Measurements from ENCODE around the gene CRLF1.
A peak's percentile ranks its signal among the peaks of the same experiment; 100 is the strongest.

Gene CRLF1

DNA sequence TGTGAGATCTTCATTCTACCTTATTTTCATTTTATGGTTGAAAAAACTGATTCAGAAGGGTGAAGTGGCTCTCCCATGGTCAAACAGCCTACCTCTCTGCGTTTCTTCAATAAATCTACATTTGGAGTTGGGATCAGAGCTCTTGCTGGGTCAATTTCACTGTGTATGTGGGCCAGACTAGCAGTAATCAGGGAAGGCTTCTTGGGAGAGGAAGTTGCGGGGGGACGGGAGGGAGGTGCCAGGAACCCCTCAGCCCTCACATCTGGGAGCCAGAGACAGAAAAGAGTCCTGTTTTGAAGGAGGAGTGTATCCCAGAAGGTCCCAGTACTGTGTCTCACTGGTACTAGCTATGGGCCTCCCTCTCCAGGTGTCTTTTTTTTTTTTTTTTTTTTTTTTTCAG, 48.0 kb downstream of the CRLF1 start:
- no peak for DNase-seq (ENCODE audit: low read depth in 2 of 3, low spot score in 1 of 3)

DNA sequence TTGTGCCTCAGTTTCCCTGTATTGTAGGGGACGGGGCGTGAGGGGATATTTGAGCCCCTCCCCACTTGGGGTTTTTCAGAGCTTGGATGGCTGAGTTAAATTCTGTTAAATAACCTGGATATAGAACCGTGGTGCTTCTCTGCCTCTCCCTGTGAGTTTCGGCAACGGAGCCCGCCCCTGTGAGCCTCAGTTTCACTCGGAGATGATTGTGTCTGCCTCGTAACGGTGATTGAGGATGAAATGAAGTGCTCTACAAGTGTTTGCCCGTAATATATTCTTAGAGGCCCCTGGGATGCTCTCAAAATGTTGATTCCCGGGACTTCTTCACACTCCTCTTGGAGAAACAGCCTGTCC, 48.4 kb downstream of the CRLF1 start:
- no peak for DNase-seq (ENCODE audit: low read depth in 2 of 3, low spot score in 1 of 3)

DNA sequence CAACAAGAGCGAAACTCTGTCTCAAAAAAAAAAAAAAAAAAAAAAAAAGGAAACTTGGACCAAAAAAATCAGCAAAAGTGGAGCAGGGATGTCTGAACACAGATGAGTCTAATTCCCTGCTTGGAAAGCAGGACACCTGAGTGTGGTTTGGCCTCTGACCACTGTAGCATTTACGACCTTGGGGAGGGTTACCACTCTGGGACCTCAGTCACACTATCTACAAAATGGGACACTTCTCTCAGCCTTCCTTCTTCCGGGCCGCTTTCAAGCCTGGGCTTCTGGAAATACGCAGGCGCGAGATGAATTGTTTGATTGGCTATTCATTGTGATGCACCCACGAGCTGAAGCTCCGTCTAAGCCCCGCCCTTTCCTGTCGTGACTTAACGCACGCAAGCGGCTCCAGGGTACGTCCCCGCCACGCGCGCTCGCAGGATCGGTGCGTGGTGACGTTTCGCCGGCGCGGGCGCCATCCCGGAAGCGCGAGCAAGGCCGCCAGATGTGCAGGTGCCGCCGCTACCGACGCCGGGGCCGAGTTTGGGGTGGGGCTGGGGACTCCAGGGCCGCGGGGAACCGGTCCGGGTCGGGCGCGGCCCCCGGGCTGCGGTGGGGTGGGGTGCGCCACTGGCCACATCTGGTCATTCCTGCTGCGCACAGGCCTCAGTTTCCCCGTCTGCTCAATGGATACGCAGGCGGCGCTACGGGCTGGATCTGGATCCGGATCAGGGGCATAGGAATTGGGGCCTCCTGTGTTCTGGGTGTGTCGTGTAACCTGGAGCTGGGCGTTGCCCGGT, 49.0 kb downstream of the CRLF1 start, which contains the start of gene KXD1:
TSS of gene KXD1 (plus strand) at position 460 of the 791 bp plus-strand sequence. CDS start 4,187 bp downstream, outside the sequence.
- peak; percentile 96 to 98 (median 97) for DNase-seq (ENCODE audit: low read depth in 2 of 3, low spot score in 1 of 3)

DNA sequence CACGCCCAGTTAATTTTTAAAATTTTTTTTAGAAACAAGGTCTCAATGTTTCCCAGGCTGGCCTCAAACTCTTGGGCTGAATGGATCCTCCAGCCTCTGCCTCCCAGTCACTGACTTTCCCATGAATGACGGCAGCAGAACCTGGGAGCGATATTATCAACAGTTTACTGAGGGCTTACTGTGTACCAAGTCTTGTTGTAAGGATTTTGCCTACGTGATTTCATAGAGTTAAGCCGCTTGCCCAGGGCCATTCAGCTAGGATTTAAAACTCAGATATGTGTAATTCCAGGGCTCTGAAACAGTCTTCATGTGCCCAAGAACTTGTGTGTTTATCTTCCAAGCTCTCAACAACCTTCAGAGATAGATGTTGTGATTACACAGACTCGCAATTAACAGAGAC, 55.0 kb downstream of the CRLF1 start:
- DNase-seq (ENCODE audit: low read depth in 2 of 3, low spot score in 1 of 3) = no peak

DNA sequence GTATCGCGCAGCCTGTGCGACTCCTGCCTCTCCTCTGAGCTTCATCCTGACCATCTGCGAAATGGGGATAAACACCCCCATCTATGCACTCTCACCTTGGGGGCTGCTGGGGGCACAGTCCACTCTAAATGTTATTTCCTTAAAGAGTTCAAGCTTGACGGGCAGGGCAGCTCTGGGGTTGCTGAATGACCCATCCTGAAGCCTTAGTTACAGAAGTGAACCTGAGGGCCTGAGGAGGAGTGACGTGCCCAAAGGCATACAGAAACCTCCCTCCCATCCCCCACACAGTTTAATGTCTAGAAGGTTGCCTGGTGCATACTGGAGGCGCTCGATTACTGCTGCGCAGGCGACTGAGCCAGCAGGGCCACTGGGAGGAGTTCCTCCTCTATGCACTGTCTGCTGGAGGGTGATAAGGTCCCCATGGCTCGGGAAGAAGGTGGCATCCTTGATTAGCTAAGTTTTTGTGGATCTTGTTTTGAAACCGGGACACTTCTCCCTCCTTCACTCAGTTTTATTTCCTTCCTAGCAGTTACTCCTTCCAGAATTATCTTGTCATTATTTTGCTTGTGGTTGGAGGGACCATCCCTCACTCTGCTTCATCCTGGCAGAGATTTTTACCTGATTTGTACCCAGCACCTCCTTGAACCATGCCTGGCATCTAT, 62.7 kb downstream of the CRLF1 start:
- peak; percentile 68 to 92 (median 68) for DNase-seq (ENCODE audit: low read depth in 2 of 3, low spot score in 1 of 3)

Measured in stimulated activated CD4-positive, alpha-beta T cell treated with anti-CD3 and anti-CD28 coated beads, Interleukin-12 subunit alpha, Interleukin-12 subunit beta, amount 100 ng/mL, for 48 hours (primary cell).